HG02938 (cell line): ENCODE measurements around the gene SLC26A1.
"Not testable (repeated sequence)": the region's sequence is repeated elsewhere in the genome, so short reads cannot be mapped to it uniquely, and the experiment has no call there.

ENCODE experiments used
- ATAC-seq: cut with Tn5 transposase; IDR thresholded peaks from one replicate; pipeline ENCODE4 v1.9.1; 2021; ENCODE audit warnings: mild to moderate bottlenecking, moderate library complexity; ENCODE audit not compliant: unreplicated experiment

The SLC26A1 gene

GRCh38 chr4:986428-986878 lies 6.8 kb downstream of the SLC26A1 start:
- ATAC-seq: peak; percentile 36

GRCh38 chr4:985123-985830 lies 7.9 kb downstream of the SLC26A1 start:
- ATAC-seq: no peak

DNA sequence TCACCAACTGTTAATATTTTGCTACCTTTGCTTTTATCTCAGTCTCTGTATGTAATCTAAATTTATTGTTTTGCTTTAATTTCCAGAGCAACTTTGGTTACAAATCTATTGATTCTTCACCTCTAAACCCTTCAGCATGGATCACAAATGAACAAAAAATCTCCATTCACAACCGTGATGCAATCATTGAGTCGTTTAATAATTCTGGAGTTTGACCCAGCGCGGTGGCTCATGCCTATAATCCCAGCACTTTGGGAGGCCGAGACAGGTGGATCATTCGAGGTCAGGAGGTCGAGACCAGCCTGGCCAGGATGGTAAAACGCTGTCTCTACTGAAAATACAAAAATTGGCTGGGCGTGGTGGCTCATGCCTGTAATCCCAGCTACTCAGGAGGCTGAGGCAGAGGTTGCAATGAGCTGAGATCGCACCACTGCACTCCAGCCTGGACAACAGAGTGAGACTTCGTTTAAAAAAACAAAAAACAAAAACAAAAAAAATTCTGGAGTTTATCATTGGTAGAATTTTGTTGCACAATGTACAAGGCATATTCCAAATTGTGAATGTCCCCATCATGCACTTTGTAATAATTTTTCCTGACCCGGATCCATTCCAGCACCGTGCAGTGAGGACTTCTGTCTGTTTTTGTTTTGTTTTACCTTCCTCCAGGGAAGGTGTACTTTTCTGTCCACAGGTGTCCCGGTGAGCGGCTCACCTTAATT lies 8.7 kb downstream of the SLC26A1 start:
- ATAC-seq: no peak

DNA sequence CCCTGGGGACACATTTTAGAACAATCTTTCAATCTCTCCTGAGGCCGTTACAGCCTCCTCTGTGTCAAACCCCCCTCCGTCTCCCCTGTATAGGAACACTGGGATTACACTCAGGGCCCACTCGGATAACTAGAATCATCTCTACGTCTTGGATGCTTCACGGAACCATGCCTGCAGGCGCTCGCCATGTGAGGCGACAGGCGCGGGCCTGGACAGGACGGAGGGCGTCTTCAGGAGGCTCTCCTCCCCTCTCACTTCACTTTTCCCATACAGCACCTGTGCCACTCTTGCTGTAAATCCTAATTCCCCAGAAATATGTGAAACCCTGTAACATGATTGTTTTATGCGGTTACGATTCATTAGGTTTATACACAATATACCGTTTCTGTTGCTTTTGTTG lies 10.4 kb downstream of the SLC26A1 start:
- ATAC-seq: no peak

DNA sequence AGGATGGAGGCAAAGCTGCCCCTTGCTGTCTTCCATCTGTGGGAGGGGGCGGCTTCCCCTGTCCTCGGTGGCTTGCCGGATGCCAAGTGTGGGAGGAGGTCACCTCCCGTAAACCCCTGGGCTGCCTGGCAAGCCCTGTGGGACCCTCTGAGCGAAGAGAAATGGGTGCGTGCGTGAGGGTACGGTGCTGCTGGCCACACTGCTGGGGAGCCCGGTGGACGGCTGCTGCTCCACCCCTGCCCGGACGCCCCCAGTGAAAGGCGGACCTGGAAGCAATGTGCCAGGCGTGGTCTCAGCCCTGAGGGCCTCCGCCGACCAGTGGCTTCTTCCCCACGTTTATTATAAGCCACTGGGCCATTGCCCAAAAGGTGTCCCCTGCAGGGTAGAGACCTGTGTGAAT lies 10.9 kb downstream of the SLC26A1 start:
- no peak for ATAC-seq

DNA sequence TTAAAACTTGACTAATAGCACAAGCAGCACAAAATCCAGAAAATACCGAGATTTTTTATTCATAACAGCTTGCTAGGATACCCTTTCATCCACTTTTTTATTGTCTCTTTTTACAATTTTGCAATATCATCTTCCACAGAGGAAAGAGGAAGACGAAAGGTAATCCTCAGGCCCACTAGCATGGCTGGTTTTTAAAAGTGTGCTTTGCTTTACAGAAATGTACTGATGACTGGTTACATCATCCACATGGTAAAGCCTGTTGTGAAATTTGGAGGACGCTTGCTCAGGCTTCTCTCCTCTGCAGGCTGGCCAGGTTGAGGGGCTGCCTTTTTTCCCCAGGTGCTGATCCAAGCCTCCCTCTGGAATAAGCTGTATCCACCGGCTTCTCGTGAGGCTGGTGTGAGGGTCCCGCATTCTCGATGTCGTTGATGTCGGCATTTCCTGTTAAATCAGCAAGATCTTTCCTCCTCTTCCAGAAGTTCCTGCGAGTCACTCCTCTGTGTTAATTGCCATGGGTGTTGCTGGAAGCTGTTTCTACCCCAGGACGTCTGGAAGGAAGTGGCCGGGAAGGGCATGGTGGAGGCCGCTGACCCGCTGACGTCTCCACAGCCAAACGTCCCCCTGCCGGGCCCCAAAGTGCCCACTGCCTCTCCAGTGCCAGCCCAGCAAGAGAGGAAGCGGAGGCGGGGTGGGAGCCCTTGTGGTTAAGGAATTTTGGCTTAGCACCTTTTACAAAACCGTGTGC lies 14.1 kb downstream of the SLC26A1 start:
- ATAC-seq: no peak

- not testable (repeated sequence) for ATAC-seq
These were observed 17.2 kb downstream of the SLC26A1 start for GRCh38 chr4:976016-976415.

DNA sequence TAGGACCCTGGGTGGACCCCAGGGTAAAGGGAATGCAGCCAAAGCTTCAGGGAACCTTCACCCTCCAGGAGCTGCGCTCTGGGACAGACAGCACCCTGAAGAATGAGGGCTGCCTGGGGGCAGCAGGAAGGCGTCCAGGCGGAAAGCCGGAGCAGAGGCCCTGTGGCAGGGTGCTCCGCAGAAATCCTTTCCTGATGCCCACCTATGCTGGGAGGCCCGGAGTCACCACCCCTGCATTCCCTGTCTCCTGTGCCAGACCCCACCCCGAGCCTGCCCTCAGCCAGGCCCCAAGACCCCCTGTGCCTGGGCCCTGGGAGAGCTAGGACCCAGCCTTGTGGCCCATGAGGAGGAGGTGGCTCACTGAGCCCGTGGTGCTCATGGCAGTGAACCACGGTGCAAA lies 18.5 kb downstream of the SLC26A1 start:
- ATAC-seq: no peak

- ATAC-seq: peak; percentile 53
These were observed 19.5 kb downstream of the SLC26A1 start, which contains the start of gene DGKQ for GRCh38 chr4:973431-974397. DGKQ (minus strand) TSS chr4:973569; CDS start chr4:973482, 87 bp downstream.

DNA sequence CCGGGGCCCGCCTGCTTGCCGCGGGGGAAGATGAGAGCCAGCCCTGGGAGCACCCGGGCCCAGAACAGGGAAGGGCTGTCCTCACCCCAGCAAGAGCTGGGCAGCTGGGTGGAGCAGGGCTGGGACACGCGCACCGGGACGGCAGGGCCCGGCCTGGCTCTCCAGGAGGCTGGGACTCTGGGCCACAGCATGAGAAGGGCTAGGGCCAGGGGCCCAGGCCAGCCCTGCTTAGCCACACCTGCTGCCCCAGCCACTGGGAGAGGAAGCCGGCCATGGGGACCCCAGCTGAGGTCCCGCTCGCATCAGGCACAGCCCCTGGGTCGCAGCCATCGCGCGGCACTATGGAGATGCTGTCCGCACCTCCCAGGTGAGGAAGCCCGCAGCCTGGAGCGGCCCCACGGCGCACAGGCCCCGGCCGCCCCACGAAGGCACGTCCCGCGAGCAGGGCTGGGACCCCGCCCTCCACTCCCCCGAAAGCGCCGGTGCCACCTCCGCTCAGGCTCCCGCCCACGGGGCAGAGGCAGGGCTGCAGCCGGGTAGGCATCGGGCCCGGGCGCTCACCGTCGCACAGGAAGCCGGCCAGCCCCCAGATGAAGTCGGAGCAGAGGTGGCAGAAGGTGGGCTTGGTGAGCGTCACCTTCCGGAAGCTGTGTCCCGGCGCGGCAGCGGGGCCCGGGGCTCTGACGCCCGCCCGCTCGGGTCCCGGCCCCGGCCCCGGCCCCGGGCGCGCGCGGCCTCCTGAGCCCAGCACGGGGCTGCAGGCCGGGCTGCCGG lies 20.4 kb downstream of the SLC26A1 start:
- ATAC-seq: peak; percentile 42

DNA sequence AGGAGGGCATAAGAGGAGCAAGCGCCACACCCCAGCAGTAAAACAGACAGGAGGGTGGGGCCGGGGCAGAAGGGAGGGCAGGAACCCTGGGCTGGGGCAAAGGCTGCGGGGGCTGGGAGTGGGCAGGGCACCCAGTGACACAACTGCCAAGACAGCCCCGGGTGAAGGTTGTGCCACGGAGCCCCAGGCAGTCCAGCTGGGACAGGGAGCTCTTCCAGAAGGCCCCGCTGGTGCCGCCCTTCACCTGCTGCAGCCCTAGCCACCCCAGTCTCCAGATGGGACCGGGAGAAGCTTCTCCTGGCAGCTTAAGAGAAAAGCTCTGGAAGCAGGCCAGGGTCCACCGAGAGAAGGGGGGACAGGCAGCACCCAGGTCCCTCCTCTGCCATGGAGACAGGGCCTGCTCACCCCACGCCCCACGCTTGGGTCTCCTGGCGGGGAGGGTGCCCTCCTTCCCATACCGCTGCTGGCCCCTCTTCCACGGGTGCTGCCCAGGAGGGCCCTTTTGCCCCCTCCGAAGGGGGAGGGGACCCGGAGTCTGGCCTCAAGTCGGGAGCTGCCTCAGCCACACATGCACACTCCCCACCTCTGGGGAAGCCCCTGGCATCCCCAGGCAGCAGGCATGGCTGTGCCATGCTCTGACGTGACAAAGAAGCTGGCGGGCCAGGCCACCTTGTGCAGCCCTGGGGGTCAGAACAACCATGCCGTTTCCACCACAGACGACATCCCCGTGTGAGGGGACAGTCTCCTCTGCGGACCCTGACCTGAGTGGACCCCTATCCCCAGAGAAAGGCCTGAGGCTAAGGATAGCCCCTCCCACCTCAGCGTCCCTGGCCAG lies 21.3 kb downstream of the SLC26A1 start:
- ATAC-seq: no peak

- no peak for ATAC-seq
These were observed 22.2 kb downstream of the SLC26A1 start for GRCh38 chr4:970854-971520.

GRCh38 chr4:970046-970745 lies 23.0 kb downstream of the SLC26A1 start:
- no peak for ATAC-seq

DNA sequence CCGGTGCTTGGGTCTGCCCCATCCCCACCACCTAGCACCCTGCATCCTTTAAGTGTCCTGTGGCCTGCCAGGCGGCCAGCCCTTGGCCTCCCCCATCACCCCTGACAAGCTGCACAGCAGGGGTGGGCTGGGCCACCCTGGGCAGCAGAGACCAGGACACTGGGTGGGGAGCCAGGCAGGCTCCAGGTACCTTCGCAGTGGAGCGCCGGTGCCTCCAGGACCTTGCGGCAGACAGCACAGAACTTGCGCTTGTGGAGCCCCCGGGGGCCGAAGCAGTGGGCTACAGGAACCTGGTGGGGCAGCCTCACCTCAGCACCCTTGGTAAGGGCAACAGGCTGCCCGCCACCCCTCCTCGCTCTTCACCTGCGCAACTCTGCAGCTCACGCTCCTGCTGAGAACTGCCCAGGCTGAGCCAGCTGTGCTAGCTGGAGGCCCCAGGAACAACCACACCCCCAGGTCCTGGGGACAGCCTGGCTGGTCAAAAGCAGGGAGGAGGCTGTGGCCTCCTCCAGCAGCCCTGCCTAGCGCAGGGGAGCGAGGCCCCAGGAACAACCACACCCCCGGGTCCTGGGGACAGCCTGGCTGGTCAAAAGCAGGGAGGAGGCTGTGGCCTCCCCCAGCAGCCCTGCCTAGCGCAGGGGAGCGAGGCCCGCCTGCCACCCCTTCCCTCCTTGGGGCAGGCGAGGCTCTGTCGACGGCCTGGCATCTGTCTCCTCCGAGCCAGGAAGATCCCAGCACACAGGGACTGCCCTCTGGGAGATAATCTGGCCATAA lies 24.4 kb downstream of the SLC26A1 start:
- ATAC-seq: no peak

- ATAC-seq: no peak
These were observed 25.0 kb downstream of the SLC26A1 start for GRCh38 chr4:968221-968620.

- no peak for ATAC-seq
These were observed 25.8 kb downstream of the SLC26A1 start for GRCh38 chr4:967113-968104.
